Measurements from ENCODE around the gene SLC44A5.
"Not testable (repeated sequence)": the region's sequence is repeated elsewhere in the genome, so short reads cannot be mapped to it uniquely, and the experiment has no call there.

SLC44A5 gene

GRCh38 chr1:75354267-75354666 is 256.6 kb downstream of the SLC44A5 start:
- not testable (repeated sequence) for FAIRE-seq

GRCh38 chr1:75353051-75353450 is 257.9 kb downstream of the SLC44A5 start:
- FAIRE-seq, result no peak

GRCh38 chr1:75345538-75346292 is 265.2 kb downstream of the SLC44A5 start:
- no peak for FAIRE-seq

DNA sequence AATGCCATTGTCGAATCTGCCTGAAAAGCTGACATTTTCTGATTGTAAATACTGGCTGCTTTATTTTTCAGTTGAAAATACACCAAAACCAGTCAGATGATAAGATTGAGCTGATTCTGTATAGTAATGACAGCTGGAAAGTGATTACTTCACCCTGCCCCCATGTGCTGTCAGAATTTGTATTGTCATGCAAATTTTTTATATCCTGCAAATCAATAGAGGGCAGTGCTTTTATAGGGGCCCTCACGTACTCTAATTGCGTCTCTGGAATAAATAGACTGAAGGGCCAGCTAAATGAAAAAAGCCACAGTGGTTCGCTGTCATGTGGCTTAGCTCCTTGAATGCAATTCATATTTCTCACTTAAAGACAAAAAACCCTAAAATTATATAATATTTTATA is 268.1 kb downstream of the SLC44A5 start:
- FAIRE-seq, result no peak

DNA sequence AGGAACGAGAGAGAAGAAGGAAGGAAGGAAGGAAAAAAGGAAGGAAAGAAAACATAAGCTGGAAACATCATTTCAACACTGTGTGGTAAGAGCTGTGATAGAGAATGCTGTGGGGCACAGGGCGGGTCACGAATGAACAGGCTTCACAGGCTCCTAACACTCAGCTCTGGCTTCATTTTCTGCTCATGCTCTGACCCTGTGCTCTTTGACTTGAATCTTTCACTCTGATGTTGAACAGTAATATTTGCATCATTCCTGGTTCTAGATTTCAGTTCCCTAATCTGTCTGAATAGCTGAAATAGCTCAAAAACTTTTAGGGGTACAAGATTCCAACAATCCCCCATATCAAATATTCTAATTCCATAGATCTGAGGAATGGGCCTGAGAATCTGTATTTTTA is 269.4 kb downstream of the SLC44A5 start:
- FAIRE-seq, result no peak

DNA sequence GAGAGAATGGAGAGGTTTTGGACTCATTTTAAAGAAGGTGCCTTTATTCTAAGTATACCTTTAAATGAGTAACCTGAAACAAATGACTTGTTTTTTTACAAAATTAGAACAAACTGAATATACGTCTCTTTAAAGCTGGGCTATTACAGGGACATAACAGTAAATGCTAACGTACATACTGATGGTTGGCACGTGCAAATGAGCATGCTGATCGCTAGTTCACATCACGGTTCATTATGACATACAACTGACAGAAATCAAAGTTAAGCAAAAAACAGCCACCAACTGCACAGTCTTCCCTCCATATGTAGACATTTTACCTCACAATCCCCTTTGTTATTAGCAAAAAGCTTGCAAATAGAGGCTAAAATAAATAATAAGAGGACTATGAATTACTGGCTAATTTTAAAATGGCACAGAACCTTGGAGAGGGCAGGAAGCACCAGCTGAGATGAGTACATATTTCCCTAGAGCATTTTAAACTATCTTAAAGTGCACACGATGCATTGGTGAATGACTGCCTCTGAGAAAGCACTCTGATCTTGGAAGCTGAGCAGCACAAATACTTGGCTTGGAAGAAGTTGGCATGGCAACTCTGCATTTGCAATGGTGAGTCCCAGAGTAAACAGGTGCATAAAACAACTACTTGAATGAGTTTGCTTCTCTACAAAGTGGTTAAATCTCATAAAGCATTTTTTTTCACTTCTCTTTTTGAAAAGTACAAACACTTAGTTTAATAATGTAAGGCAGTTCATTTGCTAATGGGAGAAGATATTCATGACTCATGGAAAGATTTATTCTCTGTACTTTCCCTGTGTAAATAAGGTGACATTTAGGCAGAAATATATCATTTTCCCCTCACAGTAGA is 272.1 kb downstream of the SLC44A5 start:
- FAIRE-seq, result peak; percentile 73

GRCh38 chr1:75334876-75335389 is 276.0 kb downstream of the SLC44A5 start:
- no peak for FAIRE-seq

GRCh38 chr1:75330624-75331023 is 280.3 kb downstream of the SLC44A5 start:
- peak; percentile 43 for FAIRE-seq

GRCh38 chr1:75328691-75329090 is 282.2 kb downstream of the SLC44A5 start:
- FAIRE-seq, result no peak

DNA sequence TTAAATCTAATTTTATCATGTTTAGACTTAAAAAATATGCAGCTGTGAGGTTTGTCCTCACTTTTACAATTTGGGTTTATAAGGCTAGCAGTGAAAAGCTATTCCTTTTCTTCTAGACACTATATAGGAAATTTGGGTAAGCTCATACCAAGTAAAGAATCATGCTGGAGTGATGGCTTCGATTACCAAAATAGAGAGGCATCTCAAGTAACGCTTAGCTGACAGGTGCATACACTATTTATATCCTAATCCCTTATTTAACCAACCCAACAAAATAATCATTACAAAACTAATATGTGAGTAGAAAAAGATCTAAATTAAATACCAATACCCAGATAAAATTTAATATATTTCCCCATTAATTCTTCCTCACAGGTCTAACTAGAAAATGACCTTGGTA is 283.5 kb downstream of the SLC44A5 start:
- FAIRE-seq, result no peak

DNA sequence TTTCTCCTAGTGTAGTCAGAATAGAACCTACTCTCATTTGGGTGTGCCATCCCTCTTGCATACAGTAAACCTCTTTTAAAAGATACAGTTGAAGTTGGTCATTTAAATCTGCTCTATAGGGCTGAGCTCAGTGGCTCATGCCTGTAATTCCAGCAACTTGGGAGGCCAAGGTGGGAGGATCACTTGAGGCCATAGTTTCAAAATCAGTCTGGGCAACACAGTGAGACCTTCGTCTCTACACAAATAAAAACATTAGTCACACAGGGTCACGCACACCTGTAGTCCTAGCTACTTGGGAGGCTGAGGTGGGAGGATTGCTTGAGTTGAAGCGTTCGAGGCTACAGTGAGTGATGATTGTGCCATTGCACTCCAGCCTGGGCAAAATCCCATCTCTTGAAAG is 292.9 kb downstream of the SLC44A5 start:
- FAIRE-seq, result no peak

- FAIRE-seq, result no peak
These were observed 294.7 kb downstream of the SLC44A5 start for GRCh38 chr1:75316230-75316629.

- no peak for FAIRE-seq
These were observed 298.3 kb downstream of the SLC44A5 start for GRCh38 chr1:75312620-75313019.

GRCh38 chr1:75310067-75310466 is 300.8 kb downstream of the SLC44A5 start:
- no peak for FAIRE-seq

DNA sequence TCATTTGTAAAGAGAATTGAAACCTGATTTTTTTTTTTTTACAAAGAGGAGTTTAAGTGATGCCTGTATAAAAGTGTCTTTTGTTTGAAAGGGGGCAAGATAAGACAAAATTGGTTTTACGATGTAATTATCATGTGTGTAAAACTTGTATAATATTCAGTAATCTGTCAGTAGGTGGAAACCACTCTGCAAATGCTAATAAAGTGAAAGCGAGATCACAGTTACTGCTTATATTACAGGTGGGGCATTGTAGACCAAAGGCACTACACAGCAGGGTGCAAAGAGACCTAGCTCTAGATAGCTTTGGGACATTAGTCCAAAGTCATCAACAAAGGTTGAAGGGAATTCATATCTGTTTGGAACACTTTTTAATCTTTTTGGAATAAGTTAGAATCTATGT is 302.5 kb downstream of the SLC44A5 start:
- no peak for FAIRE-seq

GRCh38 chr1:75305061-75305460 is 305.9 kb downstream of the SLC44A5 start:
- no peak for FAIRE-seq

GRCh38 chr1:75293270-75293669 is 317.6 kb downstream of the SLC44A5 start:
- no peak for FAIRE-seq

DNA sequence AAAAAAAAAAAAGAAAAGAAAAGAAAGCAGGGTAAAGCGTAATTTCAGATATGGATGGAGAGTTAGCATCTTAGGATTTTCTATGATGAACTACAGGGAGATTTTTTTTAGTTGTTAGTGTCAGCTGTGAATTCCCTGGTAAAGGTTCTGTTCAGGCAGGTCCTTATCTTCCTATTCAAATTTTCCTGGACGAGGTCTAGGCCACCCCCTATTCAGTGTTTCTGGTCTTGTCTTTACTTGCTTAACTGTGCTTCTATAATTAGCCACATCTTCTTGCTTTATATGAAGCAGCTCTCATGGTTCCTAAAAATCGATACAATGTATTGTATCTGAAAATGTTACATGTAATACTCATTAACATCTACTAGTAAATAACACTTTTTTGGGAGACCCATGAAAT is 318.9 kb downstream of the SLC44A5 start:
- no peak for FAIRE-seq

DNA sequence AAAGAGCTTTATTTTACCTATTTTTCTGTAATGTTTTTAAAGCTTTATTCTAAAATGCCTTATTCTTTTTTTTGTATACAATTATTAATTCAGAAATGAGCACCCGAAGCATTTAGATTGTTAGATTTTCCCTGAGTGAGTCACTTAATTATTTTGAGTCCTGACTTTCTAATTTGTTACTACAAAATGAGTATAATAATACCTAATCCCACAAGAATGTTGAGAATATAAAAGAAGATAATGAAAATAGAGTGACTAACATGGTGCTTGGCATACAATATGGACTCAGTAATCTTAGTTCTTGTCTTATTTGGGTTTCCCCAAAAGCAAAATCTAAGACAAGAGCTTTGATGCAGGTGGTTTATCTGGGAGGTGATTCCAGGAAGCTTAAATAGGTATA is 334.5 kb downstream of the SLC44A5 start:
- no peak for FAIRE-seq

- FAIRE-seq, result no peak
These were observed 335.3 kb downstream of the SLC44A5 start for GRCh38 chr1:75275631-75276030.

GRCh38 chr1:75274920-75275506 is 335.9 kb downstream of the SLC44A5 start:
- FAIRE-seq, result no peak

DNA sequence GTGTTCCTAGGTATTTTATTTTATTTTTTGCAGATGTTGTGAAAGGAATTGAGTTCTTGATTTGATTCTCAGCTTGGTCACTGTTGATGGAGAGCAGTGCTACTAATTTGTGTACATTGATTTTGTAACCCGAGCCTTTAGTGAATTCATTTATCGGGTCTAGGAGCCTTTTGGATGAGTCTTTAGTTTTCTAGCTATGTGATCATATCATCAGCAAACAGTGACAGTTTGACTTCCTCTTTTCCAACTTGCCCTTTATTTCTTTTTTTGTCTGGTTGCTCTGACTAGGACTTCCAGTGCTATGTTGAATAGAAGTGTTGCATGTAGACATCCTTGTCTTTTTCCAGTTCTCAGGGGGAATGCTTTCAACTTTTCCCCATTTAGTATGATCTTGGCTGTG is 337.8 kb downstream of the SLC44A5 start:
- FAIRE-seq, result no peak

DNA sequence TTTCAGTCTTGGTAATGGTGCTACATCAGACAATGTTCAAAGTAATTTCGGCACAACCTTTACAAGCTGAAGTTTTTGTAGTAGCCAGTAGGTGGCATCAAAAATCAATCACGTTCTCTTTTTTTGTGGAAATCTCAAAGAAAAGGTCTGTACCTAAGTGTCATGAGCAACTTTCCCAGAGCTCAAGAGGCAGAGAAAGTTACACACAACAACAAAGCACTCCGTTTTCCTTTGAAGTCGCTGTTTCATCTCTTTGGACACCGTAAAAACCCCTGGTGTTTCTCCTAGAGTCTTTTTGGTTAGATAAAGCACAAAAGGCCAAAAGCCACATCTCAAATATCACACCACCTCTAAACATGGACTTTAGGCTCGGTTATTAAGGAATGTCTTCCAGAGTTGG is 345.1 kb downstream of the SLC44A5 start:
- FAIRE-seq, result peak; percentile 99

- no peak for FAIRE-seq
These were observed 346.8 kb downstream of the SLC44A5 start for GRCh38 chr1:75264112-75264511.
